Right ventricle myocardium superior (tissue), 1 donor: Measurements from ENCODE around the gene FCHSD1. TPM values are rescaled to one million over a fixed set of nuclear protein-coding genes. Genes with fewer than 3 reads are reported as not detected.

ENCODE experiments used
- ATAC-seq: fragments of 200-7000 bp; cut with Tn5 transposase; one replicate; pipeline ENCODE4 v1.9.1; 2020; ENCODE audit warnings: mild to moderate bottlenecking; ENCODE audit not compliant: poor library complexity
- DNase-seq: peaks from one replicate; pipeline ENCODE4 v3.0.0-alpha.2; 2020
- intact Hi-C: fragments of 100-400 bp; cut with DNase I; formaldehyde crosslinking; loops from one replicate; pipeline ENCODE4 v1.11.2; 2022
- total RNA-seq: library from RNA; stranded (reverse); fragmentation: NEBNext Ultra II Directional; extraction: Animal tissue kit (Norgen Biotek cat#: 25700); gene quantifications from one replicate; pipeline ENCODE4 v1.2.1, GENCODE V29; 2021
- donor health status: DM: no; HTN: yes; CAD: no; lungs with severe emphysema.

The FCHSD1 gene
- total RNA-seq, 1 donor from 2014 or later: 2.6 TPM

GRCh38 chr5:141602606-141603005 is 48.6 kb downstream of the FCHSD1 start:
- ATAC-seq (no peak), DNase-seq (no peak)
- intact Hi-C loops: no loop called here

GRCh38 chr5:141598391-141599345 is 52.5 kb downstream of the FCHSD1 start:
- DNase-seq: no peak
- ATAC-seq: peak; percentile 83
- intact Hi-C loops: no loop called here

- intact Hi-C loops: no loop called here
- peak; percentile 54 for ATAC-seq
- no peak for DNase-seq
Measured at GRCh38 chr5:141597814-141598213, 53.4 kb downstream of the FCHSD1 start.

GRCh38 chr5:141597394-141597793 is 53.8 kb downstream of the FCHSD1 start:
- DNase-seq (no peak), ATAC-seq (peak; percentile 14)
- intact Hi-C loops: no loop called here

GRCh38 chr5:141596867-141597266 is 54.4 kb downstream of the FCHSD1 start:
- ATAC-seq (no peak), DNase-seq (no peak)
- intact Hi-C loops: no loop called here

GRCh38 chr5:141590127-141590526 is 61.1 kb downstream of the FCHSD1 start:
- no peak for DNase-seq
- ATAC-seq: peak; percentile 26
- intact Hi-C loops: no loop called here

Other genes with a start within 250 kb of the FCHSD1 start
- 4.3 TPM for gene PCDHGA9, start 248.6 kb downstream of the FCHSD1 start, total RNA-seq
- 6.2 TPM for gene PCDHGB6, start 243.4 kb downstream of the FCHSD1 start, total RNA-seq
- gene PCDHGA10, start 238.4 kb downstream of the FCHSD1 start, total RNA-seq: 5.4 TPM
- 9.8 TPM for gene PCDHGB7, start 233.7 kb downstream of the FCHSD1 start, total RNA-seq
- 5.1 TPM for gene PCDHGA11, start 230.4 kb downstream of the FCHSD1 start, total RNA-seq
- gene PCDHGA12, start 220.9 kb downstream of the FCHSD1 start, total RNA-seq: 4.9 TPM
- 17.1 TPM for gene PCDHGC3, start 175.5 kb downstream of the FCHSD1 start, total RNA-seq
- gene PCDHGC4, start 166.4 kb downstream of the FCHSD1 start, total RNA-seq: 3.0 TPM
- gene PCDHGC5, start 162.3 kb downstream of the FCHSD1 start, total RNA-seq: 3.0 TPM
- gene DIAPH1, start 32.4 kb downstream of the FCHSD1 start, total RNA-seq: 32.0 TPM
- gene HDAC3, start 14.6 kb downstream of the FCHSD1 start, total RNA-seq: 29.1 TPM
- 0.86 TPM for gene RELL2, start 14.4 kb downstream of the FCHSD1 start, total RNA-seq
- gene ARAP3, start 30.8 kb upstream of the FCHSD1 start, total RNA-seq: 12.5 TPM
- gene PCDH1, start 227.0 kb upstream of the FCHSD1 start, total RNA-seq: 15.8 TPM